Panc1 (cell line): ENCODE data around the gene FBRSL1.

Experiments used
- CTCF ChIP-seq: fragments of 450-650 bp; IDR thresholded peaks from 2 replicates; pipeline ENCODE4 v1.5.1; 2017; ENCODE audit warnings: mild to moderate bottlenecking
- TCF7L2 ChIP-seq: IDR thresholded peaks from 2 replicates; pipeline ENCODE4 v1.6.1; 2011; ENCODE audit warnings: mild to moderate bottlenecking, low read depth, low read length, inconsistent platforms

GRCh38 chr12:132483208-132483607 lies 6.7 kb upstream of the FBRSL1 start:
- TF ChIP-seq CTCF (no peak), TCF7L2 (no peak)
